Smooth muscle cell (in vitro differentiated cells): ENCODE results near the gene MMRN1. TPM values are rescaled to one million over a fixed set of nuclear protein-coding genes. Genes with fewer than 3 reads are reported as not detected.
"Not testable (repeated sequence)": the region's sequence is repeated elsewhere in the genome, so short reads cannot be mapped to it uniquely, and the experiment has no call there.

Experiments
- DNase-seq: peaks from one replicate; lab custom pipeline; 2025; ENCODE audit not compliant: unreplicated experiment; lab: John Stamatoyannopoulos, UW
- H2AFZ ChIP-seq: fragments of 200-600 bp; sonication (generic); 2 replicates; pipeline ENCODE4 v1.6.0; 2016; ENCODE audit warnings: antibody characterized with exemption, low read depth, mild to moderate bottlenecking
- H3F3A ChIP-seq: fragments of 200-600 bp; sonication (generic); 2 replicates; pipeline ENCODE4 v1.6.0; 2017; ENCODE audit warnings: antibody characterized with exemption, low read depth
- H3K27ac ChIP-seq: fragments of 200-600 bp; sonication (generic); 2 replicates; pipeline ENCODE4 v1.5.1; 2016; ENCODE audit warnings: low read depth, mild to moderate bottlenecking
- H3K27me3 ChIP-seq: fragments of 200-600 bp; sonication (generic); 2 replicates; pipeline ENCODE4 v1.6.1; 2016; ENCODE audit warnings: low read depth, mild to moderate bottlenecking
- H3K36me3 ChIP-seq: fragments of 200-600 bp; sonication (generic); 2 replicates; pipeline ENCODE4 v1.5.1; 2016; ENCODE audit warnings: low read depth
- H3K4me1 ChIP-seq: fragments of 200-600 bp; sonication (generic); 2 replicates; pipeline ENCODE4 v1.5.1; 2016; ENCODE audit warnings: low read depth
- H3K4me2 ChIP-seq: fragments of 200-600 bp; sonication (generic); 2 replicates; pipeline ENCODE4 v1.6.0; 2016; ENCODE audit warnings: mild to moderate bottlenecking
- H3K4me3 ChIP-seq: fragments of 200-600 bp; sonication (generic); 2 replicates; pipeline ENCODE4 v1.5.1; 2016; ENCODE audit warnings: mild to moderate bottlenecking
- H3K79me2 ChIP-seq: fragments of 200-600 bp; sonication (generic); 2 replicates; pipeline ENCODE4 v1.6.0; 2016; ENCODE audit warnings: low read depth, mild to moderate bottlenecking
- H3K9ac ChIP-seq: fragments of 200-600 bp; sonication (generic); 2 replicates; pipeline ENCODE4 v1.6.0; 2016; ENCODE audit warnings: low read depth
- H3K9me3 ChIP-seq: fragments of 200-600 bp; sonication (generic); replicated peaks from 2 replicates; pipeline ENCODE4 v1.5.1; 2016; ENCODE audit warnings: low read depth
- H4K20me1 ChIP-seq: fragments of 200-600 bp; sonication (generic); 2 replicates; pipeline ENCODE4 v1.6.0; 2016; ENCODE audit warnings: low read depth
- CTCF ChIP-seq: fragments of 200-600 bp; sonication (generic); IDR thresholded peaks from 2 replicates; pipeline ENCODE4 v1.5.1; 2017; ENCODE audit warnings: borderline replicate concordance, mild to moderate bottlenecking, antibody characterized with exemption; ENCODE audit not compliant: insufficient read depth, poor library complexity, severe bottlenecking
- WGBS: methylation state at CpG from one replicate; pipeline ENCODE4 v1.1.7; 2016; ENCODE audit warnings: low lambda C conversion rate; 5-methylcytosine and 5-hydroxymethylcytosine counted together
- polyA plus RNA-seq: library from polyadenylated mRNA; unstranded; fragments of >200 nt; fragmentation: Nextera tagmentation; extraction: Ambion mirVana; gene quantifications from 2 replicates; pipeline ENCODE4 v1.2.1, GENCODE V29; 2016
- total RNA-seq: library from RNA; depleted of rRNA; stranded (reverse); fragments of >200 nt; gene quantifications from 2 replicates; pipeline ENCODE4 v1.2.3, GENCODE V29; 2014

The MMRN1 gene
- total and polyA plus RNA-seq, 2 experiments from 2014 or later: 0.04 TPM; not detected in 1

DNA sequence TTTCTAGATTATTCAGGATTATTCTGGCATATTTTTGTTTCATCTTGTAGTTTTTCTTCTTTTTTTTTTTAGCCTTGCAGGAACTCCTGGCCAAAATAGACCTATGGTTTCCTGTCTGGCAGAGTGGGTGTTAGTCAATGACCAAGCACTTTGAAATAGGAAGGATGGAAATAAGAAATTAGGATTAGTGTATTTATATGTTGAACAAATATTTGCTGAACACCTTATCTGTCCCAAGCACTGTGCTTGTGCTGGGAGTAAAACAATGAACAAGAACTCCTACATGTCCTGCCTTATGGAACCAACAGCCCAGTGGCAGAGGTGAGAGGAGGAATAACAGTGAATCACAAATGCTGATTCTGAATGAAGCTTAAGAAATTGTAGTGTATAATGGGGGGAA is 4.5 kb downstream of the MMRN1 start:
- no peak overlapping the region for H3K4me3 ChIP-seq

DNA sequence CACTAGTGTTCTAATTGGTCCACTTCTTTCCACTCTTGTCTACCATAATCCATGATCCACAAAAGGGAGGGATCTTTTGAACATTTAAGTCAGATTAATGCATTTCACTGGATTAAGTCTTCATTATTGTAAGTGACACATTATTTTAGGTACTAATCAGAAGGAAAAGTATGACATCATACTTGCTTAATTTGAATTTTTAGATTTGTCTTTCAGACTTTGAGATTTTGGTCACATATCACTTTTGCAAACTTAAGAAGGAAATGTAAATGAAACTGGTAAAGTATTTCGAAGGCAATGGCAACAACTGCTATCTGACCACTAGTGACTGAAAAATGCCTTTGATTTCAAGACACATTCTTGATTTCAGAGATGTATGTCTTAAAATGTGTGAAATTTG is 5.2 kb downstream of the MMRN1 start:
- 80% methylated on average over 1 of the region's 1 CpG for WGBS
- DNase-seq: no peak
- Histone ChIP-seq H3K27ac (no peak overlapping the region), H3K27me3 (peaks cover 6% of the 10 kb centered on the region), H3K4me1 (no peaks in the 10 kb centered on the region), H3K4me3 (no peak overlapping the region), H3F3A (no peaks in the 10 kb centered on the region), H4K20me1 (no peaks in the 10 kb centered on the region), H3K36me3 (no peaks in the 10 kb centered on the region), H3K79me2 (no peaks in the 10 kb centered on the region), H3K4me2 (no peak overlapping the region), H2AFZ (no peak overlapping the region), H3K9ac (no peak overlapping the region), H3K9me3 (no peaks in the 10 kb centered on the region)
- TF ChIP-seq CTCF: no peak

More for the DNA sequence above, 4.5 kb downstream of the MMRN1 start:
- Histone ChIP-seq H3K4me2 (no peak overlapping the region), H3K9me3 (no peaks in the 10 kb centered on the region), H3K27me3 (peaks cover 6% of the 10 kb centered on the region), H2AFZ (no peak overlapping the region), H3K9ac (no peak overlapping the region), H3K4me1 (no peaks in the 10 kb centered on the region), H3F3A (no peaks in the 10 kb centered on the region), H3K79me2 (no peaks in the 10 kb centered on the region), H3K27ac (no peak overlapping the region), H4K20me1 (no peaks in the 10 kb centered on the region), H3K36me3 (no peaks in the 10 kb centered on the region)
- TF ChIP-seq CTCF: no peak
- no peak for DNase-seq

- 15% methylated on average over 7 of the region's 7 CpGs for WGBS
- H2AFZ ChIP-seq, H4K20me1 ChIP-seq: not testable (repeated sequence)
These were observed 7.3 kb downstream of the MMRN1 start for GRCh38 chr4:89901808-89902431.

More at GRCh38 chr4:89901808-89902431, 7.3 kb downstream of the MMRN1 start:
- H3K27me3 ChIP-seq, H3K4me3 ChIP-seq, H3F3A ChIP-seq, H3K9ac ChIP-seq, H3K9me3 ChIP-seq, H3K4me2 ChIP-seq, H3K4me1 ChIP-seq, H3K27ac ChIP-seq, H3K36me3 ChIP-seq, H3K79me2 ChIP-seq, DNase-seq: not testable (repeated sequence)
- peak; percentile 72 for TF ChIP-seq CTCF
